IPS-18a (cell line): ENCODE data around the gene PLPPR4.
"Not testable (repeated sequence)": the region's sequence is repeated elsewhere in the genome, so short reads cannot be mapped to it uniquely, and the experiment has no call there.

Experiments used
- H3K27ac ChIP-seq: one replicate; pipeline ENCODE4 v1.5.1; 2013; ENCODE audit warnings: low read length
- H3K27me3 ChIP-seq: one replicate; pipeline ENCODE4 v1.6.1; 2013; ENCODE audit warnings: mild to moderate bottlenecking, low read length; ENCODE audit not compliant: control insufficient read depth, insufficient read depth
- H3K36me3 ChIP-seq: one replicate; pipeline ENCODE4 v1.6.1; 2013; ENCODE audit warnings: low read depth, low read length; ENCODE audit not compliant: control insufficient read depth
- H3K4me1 ChIP-seq: one replicate; pipeline ENCODE4 v1.6.1; 2013; ENCODE audit warnings: low read depth, low read length; ENCODE audit not compliant: control insufficient read depth
- H3K4me3 ChIP-seq: one replicate; pipeline ENCODE4 v1.5.1; 2013; ENCODE audit warnings: low read length
- H3K9ac ChIP-seq: one replicate; pipeline ENCODE4 v1.6.1; 2013; ENCODE audit warnings: mild to moderate bottlenecking, low read length, moderate library complexity
- H3K9me3 ChIP-seq: one replicate; pipeline ENCODE4 v1.6.1; 2013; ENCODE audit warnings: low read depth, low read length; ENCODE audit not compliant: control insufficient read depth

PLPPR4 gene

DNA sequence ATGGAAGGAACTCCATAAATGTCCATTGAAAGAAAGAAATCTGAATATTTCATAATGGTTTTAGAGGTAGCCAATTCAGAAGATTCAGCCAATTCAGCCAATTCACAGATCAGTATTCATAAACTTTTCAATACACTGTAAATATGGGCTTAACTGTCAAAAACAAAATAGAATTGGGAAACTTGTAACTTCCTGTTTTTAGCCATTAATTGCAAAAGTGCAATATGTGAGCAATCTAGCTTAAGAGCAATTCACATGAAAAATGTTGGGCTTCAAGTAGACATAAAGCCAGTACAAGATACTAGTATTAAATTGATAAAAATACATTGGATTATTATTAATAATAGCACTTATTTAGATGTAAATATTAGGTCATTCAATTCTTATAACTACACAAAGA lies 27.5 kb upstream of the PLPPR4 start:
- Histone ChIP-seq H3K4me1 (no peaks in the 10 kb centered on the region), H3K27me3 (no peaks in the 10 kb centered on the region), H3K9me3 (no peaks in the 10 kb centered on the region), H3K4me3 (no peak overlapping the region), H3K9ac (no peak overlapping the region), H3K27ac (no peak overlapping the region), H3K36me3 (no peaks in the 10 kb centered on the region)

DNA sequence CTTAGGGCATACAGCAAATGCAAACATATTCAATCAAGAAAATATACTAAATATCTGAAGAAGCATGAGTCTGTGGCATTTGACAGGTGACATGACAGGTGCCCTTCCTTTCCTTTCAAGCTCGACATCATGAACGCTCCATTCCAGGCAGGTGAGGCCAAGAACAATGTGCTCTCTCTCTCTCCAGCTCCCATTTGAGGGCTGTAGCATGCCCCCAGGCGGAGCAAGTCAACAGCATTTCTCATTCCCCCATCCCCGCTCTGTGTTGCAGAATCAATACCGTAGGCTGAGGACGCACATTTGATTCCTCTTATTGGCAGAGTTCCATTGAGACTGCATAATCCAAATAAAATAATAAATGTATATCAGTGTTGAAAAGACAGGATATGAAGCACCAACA lies 24.6 kb upstream of the PLPPR4 start:
- no peak overlapping the region for H3K4me3 ChIP-seq
- no peaks in the 10 kb centered on the region for H3K9me3 ChIP-seq
- H3K9ac ChIP-seq, result no peak overlapping the region
- no peaks in the 10 kb centered on the region for H3K36me3 ChIP-seq
- no peak overlapping the region for H3K27ac ChIP-seq
- H3K27me3 ChIP-seq, result no peaks in the 10 kb centered on the region
- H3K4me1 ChIP-seq, result no peaks in the 10 kb centered on the region

DNA sequence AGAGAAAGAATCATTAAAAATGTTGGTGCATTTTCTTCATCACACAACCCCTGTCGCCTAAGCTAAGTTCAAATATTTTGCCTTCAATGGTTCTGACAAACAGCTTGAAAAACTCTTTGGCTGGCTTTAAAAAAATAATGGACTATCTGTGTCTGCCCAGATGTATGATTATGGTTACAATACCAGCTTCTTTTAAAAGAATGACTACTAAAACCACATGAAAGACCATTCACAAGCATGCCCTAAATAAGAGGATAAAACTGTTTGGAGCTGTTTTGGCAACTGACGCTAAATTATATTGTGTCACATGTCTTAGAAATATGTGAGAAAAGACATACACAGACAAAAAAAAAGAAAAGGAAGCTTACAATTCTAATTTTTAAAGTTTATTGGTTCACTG lies 23.7 kb upstream of the PLPPR4 start:
- Histone ChIP-seq H3K27ac (no peak overlapping the region), H3K9me3 (no peaks in the 10 kb centered on the region), H3K36me3 (no peaks in the 10 kb centered on the region), H3K9ac (no peak overlapping the region), H3K27me3 (no peaks in the 10 kb centered on the region), H3K4me1 (no peaks in the 10 kb centered on the region), H3K4me3 (no peak overlapping the region)

DNA sequence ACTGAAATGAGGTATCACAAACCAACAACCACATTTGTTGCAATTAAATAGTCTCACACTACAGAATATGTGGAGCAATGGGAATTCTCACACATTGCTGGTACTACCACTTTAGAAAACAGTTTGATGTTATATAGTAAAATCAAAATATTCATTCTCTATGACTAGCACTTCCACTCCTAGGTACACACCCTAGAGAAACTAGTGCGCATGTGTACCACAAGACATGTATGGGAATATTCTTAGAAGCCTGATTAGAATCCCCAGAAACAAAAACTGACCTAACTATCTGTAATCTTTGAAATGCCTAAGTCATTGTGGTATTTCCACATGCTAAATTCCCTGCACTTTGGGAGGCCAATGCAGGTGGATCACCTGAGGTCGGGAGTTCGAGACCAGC lies 18.1 kb upstream of the PLPPR4 start:
- H3K27ac ChIP-seq, result no peak overlapping the region
- no peaks in the 10 kb centered on the region for H3K4me1 ChIP-seq
- no peaks in the 10 kb centered on the region for H3K27me3 ChIP-seq
- no peak overlapping the region for H3K4me3 ChIP-seq
- no peak overlapping the region for H3K9ac ChIP-seq
- no peaks in the 10 kb centered on the region for H3K36me3 ChIP-seq
- no peaks in the 10 kb centered on the region for H3K9me3 ChIP-seq

DNA sequence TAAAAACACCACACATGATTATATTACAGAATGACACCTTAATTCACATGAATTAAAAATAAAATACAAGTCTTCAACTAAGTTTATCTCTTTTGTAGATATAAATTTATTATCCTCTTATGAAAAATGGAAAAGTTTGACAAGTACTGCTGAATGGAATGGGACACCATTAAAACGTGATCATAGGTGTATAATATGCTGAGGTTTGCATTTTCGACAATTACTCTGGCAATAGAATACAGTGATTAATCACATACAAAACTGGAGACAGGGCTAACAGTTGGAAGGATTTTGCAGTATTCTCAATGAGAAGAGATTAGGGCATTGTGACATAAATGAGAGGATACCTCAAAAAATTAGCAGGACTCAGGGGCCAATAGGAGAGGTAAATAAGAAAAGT lies 17.1 kb upstream of the PLPPR4 start:
- H3K4me1 ChIP-seq, result peaks cover 2% of the 10 kb centered on the region

DNA sequence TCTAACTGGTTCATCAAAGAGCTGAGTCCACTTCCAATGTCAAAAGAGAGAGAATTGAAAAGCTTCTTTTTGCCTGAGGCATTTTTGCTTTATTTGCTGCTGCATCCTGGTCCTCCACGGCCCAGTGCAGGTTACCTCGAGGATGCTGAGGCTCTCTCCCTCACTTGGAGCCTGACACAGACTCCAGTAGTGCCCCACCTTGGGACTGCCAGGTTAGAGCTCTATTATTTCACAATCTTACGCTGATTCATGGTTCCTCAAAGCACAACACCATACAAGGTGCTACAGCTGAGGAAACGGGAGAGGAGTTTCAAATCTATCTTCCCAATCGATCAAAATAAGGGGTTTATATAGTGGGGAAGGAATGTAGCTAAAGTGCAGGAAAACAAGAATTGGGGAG lies 13.6 kb upstream of the PLPPR4 start:
- Histone ChIP-seq H3K27ac (no peak overlapping the region), H3K36me3 (no peaks in the 10 kb centered on the region)

More for the DNA sequence above, 17.1 kb upstream of the PLPPR4 start:
- Histone ChIP-seq H3K27ac (no peak overlapping the region), H3K36me3 (no peaks in the 10 kb centered on the region), H3K9me3 (no peaks in the 10 kb centered on the region), H3K27me3 (no peaks in the 10 kb centered on the region), H3K9ac (no peak overlapping the region), H3K4me3 (no peak overlapping the region)

DNA sequence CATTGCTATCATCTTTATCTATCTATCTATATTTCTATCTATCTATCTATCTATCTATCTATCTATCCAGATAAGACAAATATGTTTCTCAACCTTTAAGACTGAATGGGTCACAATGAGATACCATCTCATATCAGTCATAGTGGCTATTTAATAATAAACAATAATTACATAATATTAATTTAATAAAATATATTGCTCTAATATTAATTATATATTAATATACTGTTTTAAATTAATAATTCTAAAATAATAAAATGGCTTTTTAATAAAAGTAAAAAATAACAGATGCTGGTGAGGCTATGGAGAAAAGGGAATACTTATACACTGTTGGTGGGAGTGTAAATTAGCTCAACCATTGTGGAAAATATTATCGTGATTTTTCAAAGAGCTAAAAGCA lies 13.0 kb upstream of the PLPPR4 start:
- Histone ChIP-seq H3K9ac (no peak overlapping the region), H3K4me3 (no peak overlapping the region), H3K4me1 (peaks cover 9% of the 10 kb centered on the region), H3K36me3 (no peaks in the 10 kb centered on the region), H3K27me3 (no peaks in the 10 kb centered on the region), H3K9me3 (no peaks in the 10 kb centered on the region), H3K27ac (no peak overlapping the region)

More for the DNA sequence above, 13.6 kb upstream of the PLPPR4 start:
- H3K27me3 ChIP-seq, result no peaks in the 10 kb centered on the region
- H3K9me3 ChIP-seq, result no peaks in the 10 kb centered on the region
- H3K4me3 ChIP-seq, result no peak overlapping the region
- peaks cover 9% of the 10 kb centered on the region for H3K4me1 ChIP-seq
- no peak overlapping the region for H3K9ac ChIP-seq

DNA sequence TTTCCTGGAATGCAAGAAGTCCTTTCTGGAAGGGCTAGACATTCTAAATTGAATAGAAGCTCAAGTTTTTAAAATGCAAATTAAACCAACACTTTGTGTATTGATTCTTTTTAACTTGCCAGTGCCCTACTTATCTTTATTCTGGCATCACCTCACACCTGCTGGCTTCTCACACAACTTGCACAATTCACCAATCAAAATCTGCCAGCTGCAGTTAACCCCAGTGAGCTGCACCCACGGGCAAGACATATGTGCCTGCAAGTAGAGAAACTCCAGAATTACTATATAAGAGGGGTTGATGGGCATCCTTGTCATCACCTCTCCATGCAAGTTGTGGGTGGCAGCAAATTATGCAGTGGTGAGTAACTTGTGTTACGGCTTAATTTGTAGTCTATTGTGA lies 11.7 kb upstream of the PLPPR4 start:
- H3K36me3 ChIP-seq, result no peaks in the 10 kb centered on the region
- H3K9me3 ChIP-seq, result no peaks in the 10 kb centered on the region
- no peak overlapping the region for H3K4me3 ChIP-seq
- no peak overlapping the region for H3K9ac ChIP-seq
- no peaks in the 10 kb centered on the region for H3K27me3 ChIP-seq
- H3K4me1 ChIP-seq, result peaks cover 9% of the 10 kb centered on the region
- H3K27ac ChIP-seq, result no peak overlapping the region

DNA sequence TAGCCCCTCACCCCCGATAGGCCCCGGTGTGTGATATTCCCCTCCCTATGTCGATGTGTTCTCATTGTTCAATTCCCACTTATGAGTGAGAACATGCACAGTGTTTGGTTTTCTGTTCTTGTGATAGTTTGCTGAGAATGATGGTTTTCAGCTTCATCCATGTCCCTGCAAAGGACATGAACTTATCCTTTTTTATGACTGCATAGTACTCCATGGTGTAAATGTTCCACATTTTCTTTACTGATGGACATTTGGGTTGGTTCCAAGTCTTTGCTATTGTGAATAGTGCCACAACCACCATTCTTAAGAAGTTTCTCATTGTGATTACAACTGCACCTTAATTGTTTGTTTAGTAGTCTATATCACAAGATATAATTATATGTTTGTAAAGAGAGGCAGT lies 3.9 kb upstream of the PLPPR4 start:
- H3K27ac ChIP-seq, H3K9me3 ChIP-seq, H3K4me3 ChIP-seq, H3K4me1 ChIP-seq, H3K36me3 ChIP-seq, H3K9ac ChIP-seq: not testable (repeated sequence)
- peaks cover 31% of the 10 kb centered on the region for H3K27me3 ChIP-seq

DNA sequence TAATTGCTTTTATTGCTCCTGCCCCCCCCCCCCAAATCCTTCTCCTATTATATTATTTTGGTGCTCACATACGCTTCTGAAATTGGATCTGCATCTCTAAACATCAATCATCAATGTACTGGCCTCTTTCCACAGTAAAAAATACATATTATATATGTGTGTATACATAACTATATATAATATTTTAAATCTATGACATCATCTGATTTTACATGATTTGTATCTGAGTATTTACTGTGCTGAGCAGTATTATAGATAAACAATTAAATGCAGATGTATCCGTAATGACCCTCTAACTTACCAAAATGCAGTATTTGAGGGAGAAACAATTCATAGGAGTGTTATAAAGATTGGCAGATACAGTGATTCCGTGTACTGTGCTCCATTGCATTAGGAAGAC lies 832 bp downstream of the PLPPR4 start:
- no peaks in the 10 kb centered on the region for H3K36me3 ChIP-seq
- H3K27ac ChIP-seq, result no peak overlapping the region
- no peaks in the 10 kb centered on the region for H3K9me3 ChIP-seq
- no peak overlapping the region for H3K9ac ChIP-seq
- H3K4me1 ChIP-seq, result no peaks in the 10 kb centered on the region
- peaks cover 35% of the 10 kb centered on the region for H3K27me3 ChIP-seq
- H3K4me3 ChIP-seq, result peak overlapping the region; percentile 67

DNA sequence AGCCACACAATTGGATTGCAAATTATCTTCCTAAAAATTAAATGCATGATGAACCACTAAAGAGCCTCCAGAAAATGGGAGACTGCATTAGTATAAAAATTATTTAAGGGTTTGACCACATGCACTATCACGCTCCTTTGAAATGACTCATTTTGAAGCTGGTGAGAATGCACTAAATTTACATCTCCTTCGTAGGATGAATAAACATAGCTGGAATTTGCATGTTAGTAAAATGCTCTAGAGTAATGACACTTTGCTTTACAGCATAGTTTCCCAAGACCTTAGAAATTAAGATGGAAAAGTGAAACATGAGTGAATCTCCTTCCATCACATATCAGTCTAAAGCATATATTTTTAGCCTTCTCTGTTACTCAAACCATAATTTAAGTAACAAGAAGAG lies 2.4 kb downstream of the PLPPR4 start:
- H3K36me3 ChIP-seq, result no peaks in the 10 kb centered on the region
- H3K27me3 ChIP-seq, result peaks cover 35% of the 10 kb centered on the region
- H3K4me1 ChIP-seq, result no peaks in the 10 kb centered on the region
- no peak overlapping the region for H3K9ac ChIP-seq
- H3K4me3 ChIP-seq, result no peak overlapping the region
- H3K9me3 ChIP-seq, result no peaks in the 10 kb centered on the region
- H3K27ac ChIP-seq, result no peak overlapping the region

DNA sequence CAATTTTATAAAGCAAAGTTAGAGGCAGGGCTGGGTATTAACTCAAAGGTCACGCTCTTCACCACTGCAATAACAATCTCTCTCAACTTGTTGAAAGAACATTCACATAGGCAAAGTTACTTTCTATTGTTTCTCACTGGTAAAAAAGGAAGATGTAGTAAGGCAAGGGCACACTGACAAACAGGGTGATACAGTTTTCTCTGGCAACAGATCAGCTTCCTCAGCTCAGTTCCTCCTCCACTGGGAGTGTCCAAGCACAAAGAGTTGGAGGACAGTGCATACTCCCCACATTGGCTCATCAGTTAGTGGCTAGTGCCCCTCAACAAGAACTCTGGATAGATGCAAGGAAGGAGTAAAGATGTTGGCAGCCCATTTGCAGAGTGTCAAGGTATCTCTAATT lies 3.7 kb downstream of the PLPPR4 start:
- H3K9me3 ChIP-seq, result no peaks in the 10 kb centered on the region
- no peak overlapping the region for H3K9ac ChIP-seq
- no peak overlapping the region for H3K27ac ChIP-seq
- H3K27me3 ChIP-seq, result peaks cover 27% of the 10 kb centered on the region
- H3K4me3 ChIP-seq, result no peak overlapping the region
- H3K4me1 ChIP-seq, result no peaks in the 10 kb centered on the region
- H3K36me3 ChIP-seq, result no peaks in the 10 kb centered on the region
